SU-DHL-6 (cell line): Measurements from ENCODE around the gene CA7.

Experiments used
- H2AFZ ChIP-seq: fragments of 200-600 bp; sonication (generic); 2 replicates; pipeline ENCODE4 v1.6.1; 2014; ENCODE audit warnings: low read depth, mild to moderate bottlenecking, moderate library complexity, mixed read lengths, antibody characterized with exemption, low read length; ENCODE audit not compliant: severe bottlenecking
- H3F3A ChIP-seq: fragments of 200-600 bp; shearing (Covaris generic); 2 replicates; pipeline ENCODE4 v1.6.0; 2016; ENCODE audit warnings: antibody characterized with exemption, mild to moderate bottlenecking; ENCODE audit not compliant: insufficient read depth
- H3K27ac ChIP-seq: fragments of 200-600 bp; sonication (generic); 2 replicates; pipeline ENCODE4 v1.5.1; 2016; ENCODE audit warnings: low read depth, mild to moderate bottlenecking, low read length, moderate library complexity, mixed read lengths
- H3K27me3 ChIP-seq: fragments of 200-600 bp; sonication (generic), shearing (Covaris generic); 2 replicates; pipeline ENCODE4 v1.6.0; 2014; ENCODE audit warnings: mild to moderate bottlenecking, low read length
- H3K36me3 ChIP-seq: fragments of 200-600 bp; sonication (generic); 2 replicates; pipeline ENCODE4 v1.6.1; 2014; ENCODE audit warnings: mild to moderate bottlenecking, low read length, mixed read lengths
- H3K4me2 ChIP-seq: fragments of 300-600, 200-600 bp; shearing (Covaris generic), sonication (generic); 2 replicates; pipeline ENCODE4 v1.6.0; 2014; ENCODE audit warnings: low read length, low read depth, mild to moderate bottlenecking; ENCODE audit not compliant: poor library complexity, severe bottlenecking
- H3K4me3 ChIP-seq: fragments of 200-600 bp; sonication (generic); 2 replicates; pipeline ENCODE4 v1.5.1; 2014; ENCODE audit warnings: antibody characterized with exemption, low read length, mild to moderate bottlenecking, mixed read lengths; ENCODE audit not compliant: insufficient read depth, poor library complexity, severe bottlenecking
- H3K79me2 ChIP-seq: fragments of 200-600 bp; sonication (generic); 2 replicates; pipeline ENCODE4 v1.6.1; 2014; ENCODE audit warnings: mild to moderate bottlenecking, low read length, moderate library complexity; ENCODE audit not compliant: insufficient read depth
- H3K9ac ChIP-seq: fragments of 200-600 bp; sonication (generic); 2 replicates; pipeline ENCODE4 v1.7.0; 2014; ENCODE audit warnings: mild to moderate bottlenecking, low read length
- H3K9me2 ChIP-seq: fragments of 200-600 bp; sonication (generic); replicated peaks from 2 replicates; pipeline ENCODE4 v1.6.1; 2014; ENCODE audit warnings: low read length; ENCODE audit not compliant: insufficient read depth
- H3K9me3 ChIP-seq: fragments of 200-600 bp; sonication (generic); 2 replicates; pipeline ENCODE4 v1.6.1; 2014; ENCODE audit warnings: low read length, mixed read lengths; ENCODE audit not compliant: insufficient read depth
- H4K20me1 ChIP-seq: fragments of 200-600 bp; sonication (generic); 2 replicates; pipeline ENCODE4 v1.6.1; 2014; ENCODE audit warnings: low read depth, mild to moderate bottlenecking, antibody characterized with exemption, low read length, moderate library complexity, mixed read lengths
- EZH2phosphoT487 ChIP-seq: fragments of 200-600 bp; sonication (generic), shearing (Covaris generic); conservative IDR thresholded peaks from 2 replicates; pipeline ENCODE4 v1.6.1; 2018; ENCODE audit warnings: mild to moderate bottlenecking, antibody characterized with exemption, low read length, moderate library complexity, mixed read lengths
- TF ChIP-seq, protein P1 (sequence below): fragments of 200-600 bp; sonication (generic); IDR thresholded peaks from one replicate; pipeline ENCODE4 v1.5.1; 2017; ENCODE audit warnings: antibody characterized with exemption, mild to moderate bottlenecking, low read length, moderate library complexity; ENCODE audit not compliant: insufficient read depth, poor library complexity, severe bottlenecking

CA7 gene

DNA sequence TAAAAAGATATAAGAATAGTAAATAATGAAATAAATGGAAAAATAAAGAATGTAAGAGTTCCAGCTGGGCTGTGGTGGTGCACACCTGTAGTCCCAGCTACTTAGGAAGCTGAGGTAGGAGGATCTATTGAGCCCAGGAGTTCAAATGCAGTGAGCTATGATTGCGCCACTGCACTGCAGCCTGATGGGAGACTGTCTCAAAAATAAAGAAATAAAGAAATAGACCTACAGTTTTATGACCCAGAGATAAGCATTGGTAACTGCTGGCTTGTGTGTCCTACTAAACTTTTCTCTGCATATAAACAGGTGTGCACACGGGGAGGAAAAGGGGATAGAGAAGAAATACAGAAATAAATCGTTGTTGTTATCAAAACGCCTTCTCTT lies 28.3 kb downstream of the CA7 start:
- Histone ChIP-seq H3K4me2 (peak overlapping the region; percentile 42), H3K9me2 (no peaks in the 10 kb centered on the region), H3K9ac (peak overlapping the region; percentile 16; the same call in 1 of the 2 replicates), H4K20me1 (no peaks in the 10 kb centered on the region), H2AFZ (peak overlapping the region; percentile 78), H3F3A (peaks cover 6% of the 10 kb centered on the region; the same call in 1 of the 2 replicates), H3K27me3 (no peaks in the 10 kb centered on the region), H3K4me3 (no peak overlapping the region), H3K36me3 (no peaks in the 10 kb centered on the region), H3K27ac (no peak overlapping the region), H3K79me2 (no peaks in the 10 kb centered on the region), H3K9me3 (no peaks in the 10 kb centered on the region)
- TF ChIP-seq, protein P1, sequence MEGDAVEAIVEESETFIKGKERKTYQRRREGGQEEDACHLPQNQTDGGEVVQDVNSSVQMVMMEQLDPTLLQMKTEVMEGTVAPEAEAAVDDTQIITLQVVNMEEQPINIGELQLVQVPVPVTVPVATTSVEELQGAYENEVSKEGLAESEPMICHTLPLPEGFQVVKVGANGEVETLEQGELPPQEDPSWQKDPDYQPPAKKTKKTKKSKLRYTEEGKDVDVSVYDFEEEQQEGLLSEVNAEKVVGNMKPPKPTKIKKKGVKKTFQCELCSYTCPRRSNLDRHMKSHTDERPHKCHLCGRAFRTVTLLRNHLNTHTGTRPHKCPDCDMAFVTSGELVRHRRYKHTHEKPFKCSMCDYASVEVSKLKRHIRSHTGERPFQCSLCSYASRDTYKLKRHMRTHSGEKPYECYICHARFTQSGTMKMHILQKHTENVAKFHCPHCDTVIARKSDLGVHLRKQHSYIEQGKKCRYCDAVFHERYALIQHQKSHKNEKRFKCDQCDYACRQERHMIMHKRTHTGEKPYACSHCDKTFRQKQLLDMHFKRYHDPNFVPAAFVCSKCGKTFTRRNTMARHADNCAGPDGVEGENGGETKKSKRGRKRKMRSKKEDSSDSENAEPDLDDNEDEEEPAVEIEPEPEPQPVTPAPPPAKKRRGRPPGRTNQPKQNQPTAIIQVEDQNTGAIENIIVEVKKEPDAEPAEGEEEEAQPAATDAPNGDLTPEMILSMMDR, result no peak
- TF ChIP-seq EZH2phosphoT487, result no peak

DNA sequence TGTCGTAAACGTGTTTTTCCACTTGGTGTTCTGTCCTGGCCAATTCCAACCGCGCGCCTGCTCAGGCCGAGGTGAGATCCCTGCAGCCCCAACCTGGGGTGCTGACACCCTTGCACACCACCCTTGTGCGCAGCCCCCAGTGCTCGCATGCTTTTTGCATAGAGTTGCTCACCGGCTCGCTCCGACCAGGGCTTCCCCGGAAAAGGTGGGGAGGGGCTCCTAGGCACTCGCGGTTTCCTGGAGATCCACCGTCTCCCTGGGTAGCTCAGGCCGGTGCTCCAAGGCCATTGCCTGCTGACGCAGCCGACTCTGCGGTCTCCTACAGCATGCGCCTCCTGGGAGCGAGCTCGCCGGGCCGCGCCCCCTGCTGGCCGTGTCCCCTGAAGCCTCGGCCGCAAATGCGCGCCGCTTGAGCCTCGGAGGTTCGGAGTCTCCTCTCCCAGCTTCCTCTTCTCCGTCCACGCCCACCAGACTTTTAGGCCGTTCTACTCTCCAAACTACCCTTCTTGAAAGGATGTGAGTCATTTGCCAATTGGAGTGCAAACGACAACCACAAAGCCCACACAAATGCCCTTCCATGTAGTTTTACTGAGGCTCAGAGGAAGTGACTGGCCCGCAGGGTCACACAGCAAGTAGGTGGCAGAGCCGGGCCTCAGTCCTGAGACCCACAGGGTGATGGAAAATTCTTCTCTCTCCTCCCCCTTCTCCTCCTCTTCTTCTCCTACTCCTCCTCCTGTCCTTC lies 28.9 kb downstream of the CA7 start:
- H3F3A ChIP-seq, result peaks cover 6% of the 10 kb centered on the region; the same call in 1 of the 2 replicates
- H3K36me3 ChIP-seq, result no peaks in the 10 kb centered on the region
- no peaks in the 10 kb centered on the region for H3K9me3 ChIP-seq
- peak overlapping the region; percentile 16; the same call in 1 of the 2 replicates for H3K9ac ChIP-seq
- H3K79me2 ChIP-seq, result no peaks in the 10 kb centered on the region
- H4K20me1 ChIP-seq, result no peaks in the 10 kb centered on the region
- no peaks in the 10 kb centered on the region for H3K27me3 ChIP-seq
- TF ChIP-seq EZH2phosphoT487, result no peak
- TF ChIP-seq, protein P1, result peak; percentile 95
- no peak overlapping the region for H3K27ac ChIP-seq
- H3K4me2 ChIP-seq, result peak overlapping the region; percentile 42
- H2AFZ ChIP-seq, result peak overlapping the region; percentile 78
- H3K4me3 ChIP-seq, result no peak overlapping the region
- H3K9me2 ChIP-seq, result no peaks in the 10 kb centered on the region

DNA sequence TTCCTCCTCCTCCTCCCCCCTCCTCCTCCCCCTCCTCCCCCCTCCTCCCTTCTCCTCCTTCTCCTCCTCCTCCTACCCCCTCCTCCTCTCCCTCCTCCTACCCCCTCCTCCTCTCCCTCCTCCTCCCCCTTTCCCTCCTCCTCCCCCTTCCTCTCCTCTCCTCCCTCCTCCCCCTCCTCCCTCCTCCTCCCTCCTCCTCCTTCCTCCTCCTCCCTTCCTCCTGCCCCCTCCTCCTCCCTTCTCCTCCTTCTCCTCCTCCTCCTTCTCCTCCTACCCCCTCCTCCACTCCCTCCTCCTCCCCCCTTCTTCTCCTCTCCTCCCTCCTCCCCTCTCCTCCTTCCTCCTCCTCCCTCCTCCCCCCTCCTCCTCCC lies 29.5 kb downstream of the CA7 start:
- H3K9me3 ChIP-seq, result no peaks in the 10 kb centered on the region
- H2AFZ ChIP-seq, result no peak overlapping the region
- peaks cover 6% of the 10 kb centered on the region; the same call in 1 of the 2 replicates for H3F3A ChIP-seq
- no peaks in the 10 kb centered on the region for H4K20me1 ChIP-seq
- no peaks in the 10 kb centered on the region for H3K9me2 ChIP-seq
- no peaks in the 10 kb centered on the region for H3K79me2 ChIP-seq
- H3K4me2 ChIP-seq, result no peak overlapping the region
- no peak for TF ChIP-seq EZH2phosphoT487
- TF ChIP-seq, protein P1, result no peak
- no peaks in the 10 kb centered on the region for H3K27me3 ChIP-seq
- no peak overlapping the region for H3K9ac ChIP-seq
- no peaks in the 10 kb centered on the region for H3K36me3 ChIP-seq
- no peak overlapping the region for H3K4me3 ChIP-seq
- no peak overlapping the region for H3K27ac ChIP-seq
